HG02588 (cell line): ENCODE data around the gene MT1H.
"Not testable (repeated sequence)": the region's sequence is repeated elsewhere in the genome, so short reads cannot be mapped to it uniquely, and the experiment has no call there.

ENCODE experiments used
- ATAC-seq: cut with Tn5 transposase; IDR thresholded peaks from one replicate; pipeline ENCODE4 v1.9.1; 2021; ENCODE audit warnings: mild to moderate bottlenecking, moderate library complexity; ENCODE audit not compliant: unreplicated experiment

The MT1H gene

GRCh38 chr16:56715126-56715525, 45.5 kb downstream of the MT1H start:
- ATAC-seq: no peak

GRCh38 chr16:56716761-56717160, 47.1 kb downstream of the MT1H start:
- ATAC-seq: no peak

- ATAC-seq: not testable (repeated sequence)
Measured at GRCh38 chr16:56717532-56717931, 47.9 kb downstream of the MT1H start.
